ENCODE measurements around the gene NCKIPSD.

NCKIPSD gene

DNA sequence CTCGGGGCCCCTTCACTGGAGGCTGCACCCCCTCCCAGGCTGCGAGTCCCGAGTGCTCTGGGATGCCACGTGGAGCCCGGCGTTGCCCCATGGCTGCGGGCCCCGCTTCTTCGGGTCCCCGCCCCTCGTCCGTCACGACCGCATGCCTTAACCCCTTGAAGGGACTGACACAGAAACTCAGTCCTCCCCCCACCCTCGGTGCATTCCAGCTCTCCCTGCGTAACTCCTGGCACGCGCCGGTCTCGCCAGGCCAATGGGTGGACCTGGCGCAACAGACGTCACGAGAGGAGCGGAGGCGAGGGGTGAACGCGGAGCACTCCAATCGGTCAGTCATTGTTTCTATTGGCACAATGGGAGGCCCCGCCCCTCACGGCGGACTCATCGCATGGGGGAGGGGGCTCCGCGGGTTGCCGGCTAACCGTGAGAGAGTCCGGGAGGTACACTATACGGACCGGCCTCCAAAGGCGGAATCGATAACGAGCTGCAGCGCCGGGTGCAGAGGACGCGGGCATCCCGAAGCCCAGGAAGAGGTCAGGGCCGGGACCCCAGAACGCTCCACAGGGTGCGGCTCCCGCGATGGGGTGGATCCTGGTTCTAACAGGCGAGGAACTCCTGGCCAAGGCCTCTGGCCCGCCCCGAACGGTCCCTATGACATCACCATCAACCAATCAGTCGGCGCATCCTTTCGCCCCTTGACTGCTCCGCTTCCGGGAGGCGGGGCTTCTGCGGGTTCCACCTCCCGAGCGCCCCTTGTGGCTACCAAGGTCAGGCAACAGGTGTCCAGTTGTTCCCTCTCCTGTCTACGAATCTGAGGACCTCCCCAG lies 22.0 kb downstream of the NCKIPSD start:
- Histone ChIP-seq H3K9me3 (replicated peaks; ENCODE audit: insufficient read depth, low read length) (no peaks in the 10 kb centered on the region), H3F3A (ENCODE audit: insufficient read depth, low read length) (no peaks in the 10 kb centered on the region), H4K20me1 (ENCODE audit: insufficient read depth, low read length) (no peaks in the 10 kb centered on the region), H3K9ac (ENCODE audit: low read length) (peak overlapping the region; percentile 66), H3K9me2 (replicated peaks; ENCODE audit: insufficient read depth, low read length) (no peaks in the 10 kb centered on the region), H3K79me2 (ENCODE audit: low read length) (no peaks in the 10 kb centered on the region), H3K27me3 (replicated peaks; ENCODE audit: insufficient read depth, low read length) (0 out of 2 replicates have a peak, but pooled peaks cover 6% of the 10 kb centered on the region), H2AFZ (ENCODE audit: low read length) (peak overlapping the region; percentile 70), H3K4me2 (ENCODE audit: low read depth, low read length) (peak overlapping the region; percentile 94), H3K36me3 (replicated peaks; ENCODE audit: insufficient read depth, low read length) (no peaks in the 10 kb centered on the region), H3K4me1 (ENCODE audit: low read length) (no peaks in the 10 kb centered on the region), H3K27ac (ENCODE audit: low read length) (peak overlapping the region; percentile 68), H3K4me3 (ENCODE audit: low read length) (peak overlapping the region; percentile 78)
- peak; percentile 98 for DNase-seq
- peak; percentile 84 for TF ChIP-seq CTCF (IDR thresholded peaks at IDR 0.05; ENCODE audit: low read length)
- no peak for TF ChIP-seq EZH2phosphoT487 (IDR thresholded peaks at IDR 0.05; ENCODE audit: low read length)

DNA sequence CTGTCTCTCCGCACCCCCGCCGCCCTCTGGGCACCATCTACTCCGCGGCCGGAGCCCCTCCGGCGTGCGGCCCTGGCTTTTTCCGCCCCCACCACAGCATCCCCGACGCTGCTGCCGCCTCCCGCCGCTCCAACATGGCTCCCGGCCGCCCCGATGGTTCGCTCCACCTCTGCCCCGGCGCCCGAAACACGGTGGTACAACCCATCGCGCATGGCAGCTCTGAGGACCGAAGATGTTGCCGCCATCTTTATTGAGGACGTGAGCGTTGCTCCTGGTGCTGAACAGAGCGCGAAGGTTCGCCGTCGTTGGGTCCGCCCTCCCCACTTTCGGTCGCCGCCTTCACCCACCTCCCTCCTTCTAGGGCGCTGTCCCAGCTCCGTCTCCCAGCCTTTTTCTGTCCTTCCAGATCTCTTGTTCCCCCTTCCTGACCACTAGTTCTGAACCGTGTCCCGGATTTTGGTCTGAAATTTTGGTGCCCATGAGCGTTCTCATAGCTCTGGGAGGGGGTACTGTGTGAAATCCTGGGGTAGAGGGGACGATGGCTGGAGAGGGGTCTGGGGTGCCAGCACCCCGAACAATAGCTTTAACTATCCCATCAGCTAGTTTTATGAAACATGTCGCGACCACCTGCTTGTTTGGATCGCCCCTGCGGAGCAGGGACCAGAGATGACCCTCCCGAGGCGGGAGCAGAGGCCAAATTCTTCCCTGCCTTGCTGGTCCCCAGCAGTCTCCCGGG lies 22.8 kb downstream of the NCKIPSD start, which contains the start of gene CELSR3:
Gene CELSR3 (minus strand): TSS at position 134 of the 736 bp plus-strand sequence. CDS start 252 bp downstream, outside the sequence.
- peak within 1 kb of the TSS; percentile 68 for H3K27ac ChIP-seq (ENCODE audit: low read length)

DNA sequence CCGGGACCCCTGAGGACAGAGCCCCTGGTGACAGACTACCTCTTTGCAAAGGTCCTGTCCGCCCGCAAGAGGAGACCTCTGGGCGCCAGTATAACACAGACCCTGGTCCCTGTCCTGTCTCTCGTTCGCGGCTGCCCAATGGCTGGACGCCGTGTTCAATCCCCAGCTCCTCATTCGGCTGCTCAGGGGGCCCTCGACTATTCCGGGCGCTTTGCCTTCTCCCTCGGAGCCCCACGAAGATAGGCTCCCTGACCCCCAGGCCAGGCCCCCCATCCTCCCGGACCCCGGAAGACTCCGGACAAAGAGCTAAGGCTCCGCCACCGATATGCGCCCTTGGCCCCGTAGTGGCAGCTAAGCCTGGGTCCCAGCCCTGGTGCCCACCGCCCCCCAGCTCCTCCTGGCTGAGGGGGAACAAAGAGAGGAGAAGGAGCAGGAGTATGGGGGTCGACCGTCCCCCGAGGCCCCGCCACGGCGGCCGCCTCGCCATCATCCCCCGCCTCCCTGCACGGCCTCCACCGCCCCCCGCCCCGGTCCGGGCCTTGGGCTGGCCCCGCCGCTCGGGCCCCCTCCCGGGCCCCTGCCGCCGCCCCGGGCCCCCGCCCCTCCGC lies 23.5 kb downstream of the NCKIPSD start:
- no peaks in the 10 kb centered on the region for H3F3A ChIP-seq (ENCODE audit: insufficient read depth, low read length)
- TF ChIP-seq EZH2phosphoT487 (IDR thresholded peaks at IDR 0.05; ENCODE audit: low read length) (no peak), EZH2 (optimal IDR thresholded peaks at IDR 0.05; ENCODE audit: low read depth, low read length) (no peak), CTCF (IDR thresholded peaks at IDR 0.05; ENCODE audit: low read length) (no peak)
- no peaks in the 10 kb centered on the region for H3K4me1 ChIP-seq (ENCODE audit: low read length)
- no peak for DNase-seq
- H3K9me3 ChIP-seq (replicated peaks; ENCODE audit: insufficient read depth, low read length) = no peaks in the 10 kb centered on the region
- H2AFZ ChIP-seq (ENCODE audit: low read length) = no peak overlapping the region
- no peaks in the 10 kb centered on the region for H3K79me2 ChIP-seq (ENCODE audit: low read length)
- no peak overlapping the region for H3K4me3 ChIP-seq (ENCODE audit: low read length)
- H4K20me1 ChIP-seq (ENCODE audit: insufficient read depth, low read length) = no peaks in the 10 kb centered on the region
- no peak overlapping the region for H3K9ac ChIP-seq (ENCODE audit: low read length)
- H3K27me3 ChIP-seq (replicated peaks; ENCODE audit: insufficient read depth, low read length) = peaks cover 15% of the 10 kb centered on the region
- H3K9me2 ChIP-seq (replicated peaks; ENCODE audit: insufficient read depth, low read length) = no peaks in the 10 kb centered on the region
- H3K27ac ChIP-seq (ENCODE audit: low read length) = no peak overlapping the region
- H3K4me2 ChIP-seq (ENCODE audit: low read depth, low read length) = no peak overlapping the region
- no peaks in the 10 kb centered on the region for H3K36me3 ChIP-seq (replicated peaks; ENCODE audit: insufficient read depth, low read length)

More for the DNA sequence above, 22.8 kb downstream of the NCKIPSD start, which contains the start of gene CELSR3:
- Histone ChIP-seq H3K4me3 (ENCODE audit: low read length) (peak within 1 kb of the TSS; percentile 78), H4K20me1 (ENCODE audit: insufficient read depth, low read length) (no peaks in the 10 kb centered on the region), H3K79me2 (ENCODE audit: low read length) (no peaks in the 10 kb centered on the region), H3K4me1 (ENCODE audit: low read length) (no peaks in the 10 kb centered on the region), H3F3A (ENCODE audit: insufficient read depth, low read length) (no peaks in the 10 kb centered on the region), H3K36me3 (replicated peaks; ENCODE audit: insufficient read depth, low read length) (no peaks in the 10 kb centered on the region), H3K4me2 (ENCODE audit: low read depth, low read length) (peak within 1 kb of the TSS; percentile 94), H3K9ac (ENCODE audit: low read length) (peak within 1 kb of the TSS; percentile 66), H3K9me2 (replicated peaks; ENCODE audit: insufficient read depth, low read length) (no peaks in the 10 kb centered on the region), H2AFZ (ENCODE audit: low read length) (peak within 1 kb of the TSS; percentile 70), H3K9me3 (replicated peaks; ENCODE audit: insufficient read depth, low read length) (no peaks in the 10 kb centered on the region), H3K27me3 (replicated peaks; ENCODE audit: insufficient read depth, low read length) (peaks cover 9% of the 10 kb centered on the region; the same call in 1 of the 2 replicates)
- DNase-seq = peak; percentile 54
- TF ChIP-seq EZH2 (optimal IDR thresholded peaks at IDR 0.05; ENCODE audit: low read depth, low read length) = no peak
- no peak for TF ChIP-seq EZH2phosphoT487 (IDR thresholded peaks at IDR 0.05; ENCODE audit: low read length)
- no peak for TF ChIP-seq CTCF (IDR thresholded peaks at IDR 0.05; ENCODE audit: low read length)
